Nephron progenitor cell (in vitro differentiated cells): Measurements from ENCODE around the gene CREB1.
A peak's percentile ranks its signal among the peaks of the same experiment; 100 is the strongest.

ENCODE experiments used
- DNase-seq: peaks from one replicate; pipeline ENCODE4 v3.0.0; 2021
- H3K27ac Mint-ChIP-seq: 2 replicates; pipeline ENCODE4 v1.8.0; 2021; ENCODE audit warnings: mild to moderate bottlenecking, moderate library complexity, mixed read lengths
- H3K27me3 Mint-ChIP-seq: 2 replicates; pipeline ENCODE4 v1.8.0; 2021; ENCODE audit warnings: mild to moderate bottlenecking, low read depth, mixed read lengths; ENCODE audit not compliant: poor library complexity
- H3K36me3 Mint-ChIP-seq: 2 replicates; pipeline ENCODE4 v1.8.0; 2021; ENCODE audit warnings: low read depth, mixed read lengths
- H3K4me1 Mint-ChIP-seq: 2 replicates; pipeline ENCODE4 v1.8.0; 2021; ENCODE audit warnings: mixed read lengths
- H3K4me3 Mint-ChIP-seq: 2 replicates; pipeline ENCODE4 v1.8.0; 2021; ENCODE audit warnings: mild to moderate bottlenecking, moderate library complexity, mixed read lengths
- H3K9me3 Mint-ChIP-seq: 2 replicates; pipeline ENCODE4 v1.8.0; 2021; ENCODE audit warnings: mild to moderate bottlenecking, moderate library complexity, mixed read lengths
- TF ChIP-seq, protein P1 (sequence below): fragments of 200-600 bp; sonication (generic); IDR thresholded peaks from 2 replicates; pipeline ENCODE4 v1.5.0; 2021; ENCODE audit warnings: antibody characterized with exemption

Gene CREB1

DNA sequence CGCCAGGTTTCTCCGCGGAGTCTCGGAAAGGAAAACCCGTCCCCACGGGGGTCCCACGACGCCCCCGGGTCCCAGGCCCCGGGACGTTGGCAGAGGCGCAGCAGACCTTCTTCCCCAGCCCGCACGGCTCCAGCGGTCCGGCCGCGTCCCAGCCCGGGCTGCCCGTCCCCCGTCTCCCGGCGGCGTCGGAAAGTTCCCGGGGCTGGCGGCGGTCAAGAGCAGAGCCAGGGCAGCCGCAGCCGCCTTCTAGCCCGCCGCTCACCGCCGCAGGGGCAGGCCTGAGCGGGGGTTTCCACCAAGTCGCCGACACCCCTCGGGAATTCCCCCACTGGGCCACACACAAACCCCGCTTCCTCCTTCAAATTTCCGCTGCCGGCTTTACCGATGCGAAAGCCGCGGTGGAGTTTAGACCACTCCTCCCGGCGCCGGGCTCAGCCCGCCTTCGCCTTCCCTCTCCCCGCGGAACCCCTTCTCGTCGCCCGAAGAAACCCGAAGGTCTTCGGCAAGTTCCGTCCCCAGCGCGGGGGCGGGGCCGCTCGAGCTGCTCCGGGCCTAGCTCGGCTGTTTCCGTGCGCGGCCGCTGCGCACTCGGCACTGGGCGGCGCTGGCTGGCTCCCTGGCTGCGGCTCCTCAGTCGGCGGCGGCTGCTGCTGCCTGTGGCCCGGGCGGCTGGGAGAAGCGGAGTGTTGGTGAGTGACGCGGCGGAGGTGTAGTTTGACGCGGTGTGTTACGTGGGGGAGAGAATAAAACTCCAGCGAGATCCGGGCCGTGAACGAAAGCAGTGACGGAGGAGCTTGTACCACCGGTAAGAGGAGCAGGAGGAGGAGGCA, at the start of gene CREB1:
CREB1 (plus strand) TSS at position 633 of the 830 bp plus-strand sequence. CDS start 25,674 bp downstream, outside the sequence.
- DNase-seq = peak; percentile 100
- Mint-ChIP-seq H3K9me3 (no peaks in the 10 kb centered on the region), H3K4me3 (peak within 1 kb of the TSS; percentile 99), H3K27ac (peak within 1 kb of the TSS; percentile 100), H3K4me1 (peaks cover 34% of the 10 kb centered on the region), H3K36me3 (peaks cover 8% of the 10 kb centered on the region), H3K27me3 (peaks cover 20% of the 10 kb centered on the region)
- TF ChIP-seq, protein P1, sequence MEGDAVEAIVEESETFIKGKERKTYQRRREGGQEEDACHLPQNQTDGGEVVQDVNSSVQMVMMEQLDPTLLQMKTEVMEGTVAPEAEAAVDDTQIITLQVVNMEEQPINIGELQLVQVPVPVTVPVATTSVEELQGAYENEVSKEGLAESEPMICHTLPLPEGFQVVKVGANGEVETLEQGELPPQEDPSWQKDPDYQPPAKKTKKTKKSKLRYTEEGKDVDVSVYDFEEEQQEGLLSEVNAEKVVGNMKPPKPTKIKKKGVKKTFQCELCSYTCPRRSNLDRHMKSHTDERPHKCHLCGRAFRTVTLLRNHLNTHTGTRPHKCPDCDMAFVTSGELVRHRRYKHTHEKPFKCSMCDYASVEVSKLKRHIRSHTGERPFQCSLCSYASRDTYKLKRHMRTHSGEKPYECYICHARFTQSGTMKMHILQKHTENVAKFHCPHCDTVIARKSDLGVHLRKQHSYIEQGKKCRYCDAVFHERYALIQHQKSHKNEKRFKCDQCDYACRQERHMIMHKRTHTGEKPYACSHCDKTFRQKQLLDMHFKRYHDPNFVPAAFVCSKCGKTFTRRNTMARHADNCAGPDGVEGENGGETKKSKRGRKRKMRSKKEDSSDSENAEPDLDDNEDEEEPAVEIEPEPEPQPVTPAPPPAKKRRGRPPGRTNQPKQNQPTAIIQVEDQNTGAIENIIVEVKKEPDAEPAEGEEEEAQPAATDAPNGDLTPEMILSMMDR = no peak

GRCh38 chr2:207480521-207481040, 49.2 kb upstream of the CREB1 start:
- Mint-ChIP-seq H3K36me3 (no peaks in the 10 kb centered on the region), H3K27me3 (peaks cover 3% of the 10 kb centered on the region), H3K27ac (no peak overlapping the region), H3K9me3 (no peaks in the 10 kb centered on the region), H3K4me3 (no peak overlapping the region), H3K4me1 (peaks cover 16% of the 10 kb centered on the region)
- TF ChIP-seq, protein P1 = no peak
- no peak for DNase-seq

- no peak for DNase-seq
- TF ChIP-seq, protein P1 = no peak
- H3K4me1 Mint-ChIP-seq = peaks cover 16% of the 10 kb centered on the region
- no peak overlapping the region for H3K27ac Mint-ChIP-seq
- peaks cover 3% of the 10 kb centered on the region for H3K27me3 Mint-ChIP-seq
- H3K36me3 Mint-ChIP-seq = no peaks in the 10 kb centered on the region
- no peak overlapping the region for H3K4me3 Mint-ChIP-seq
- H3K9me3 Mint-ChIP-seq = no peaks in the 10 kb centered on the region
Measured at GRCh38 chr2:207481924-207482323, 47.8 kb upstream of the CREB1 start.

DNA sequence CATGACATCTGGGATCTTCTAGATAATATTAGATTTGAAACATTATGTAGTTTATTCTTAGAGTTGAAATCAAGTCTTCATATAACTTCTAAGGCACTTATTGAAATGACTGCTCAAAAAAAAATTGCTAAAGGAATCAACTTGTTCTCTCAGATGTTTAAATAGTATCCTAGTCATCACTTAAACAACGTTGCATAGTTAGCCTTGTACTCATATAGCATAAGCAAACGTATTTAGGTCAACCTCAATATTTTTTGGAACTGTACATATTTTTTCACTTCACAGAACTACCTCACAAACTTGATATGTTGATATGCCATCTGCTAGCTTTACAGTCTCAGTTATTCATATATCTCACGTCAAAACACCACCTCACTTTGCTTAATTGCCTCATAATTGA, 47.1 kb upstream of the CREB1 start:
- Mint-ChIP-seq H3K27ac (no peak overlapping the region), H3K4me1 (peaks cover 16% of the 10 kb centered on the region), H3K36me3 (no peaks in the 10 kb centered on the region), H3K4me3 (no peak overlapping the region), H3K9me3 (no peaks in the 10 kb centered on the region), H3K27me3 (peaks cover 3% of the 10 kb centered on the region)
- no peak for DNase-seq
- TF ChIP-seq, protein P1 = no peak

GRCh38 chr2:207483066-207483465, 46.7 kb upstream of the CREB1 start:
- H3K9me3 Mint-ChIP-seq = no peaks in the 10 kb centered on the region
- TF ChIP-seq, protein P1 = no peak
- no peak for DNase-seq
- peaks cover 3% of the 10 kb centered on the region for H3K27me3 Mint-ChIP-seq
- no peaks in the 10 kb centered on the region for H3K36me3 Mint-ChIP-seq
- no peak overlapping the region for H3K4me3 Mint-ChIP-seq
- no peak overlapping the region for H3K27ac Mint-ChIP-seq
- H3K4me1 Mint-ChIP-seq = peaks cover 16% of the 10 kb centered on the region
